NCI-H187 treated with DMSO at 0.1 percent for 48 hours (cell line): ENCODE data around the gene SERPINA12.
"Not testable (repeated sequence)": the region's sequence is repeated elsewhere in the genome, so short reads cannot be mapped to it uniquely, and the experiment has no call there.

Experiments
- DNase-seq: peaks from one replicate; lab custom pipeline; 2025; lab: John Stamatoyannopoulos, UW

The SERPINA12 gene

DNA sequence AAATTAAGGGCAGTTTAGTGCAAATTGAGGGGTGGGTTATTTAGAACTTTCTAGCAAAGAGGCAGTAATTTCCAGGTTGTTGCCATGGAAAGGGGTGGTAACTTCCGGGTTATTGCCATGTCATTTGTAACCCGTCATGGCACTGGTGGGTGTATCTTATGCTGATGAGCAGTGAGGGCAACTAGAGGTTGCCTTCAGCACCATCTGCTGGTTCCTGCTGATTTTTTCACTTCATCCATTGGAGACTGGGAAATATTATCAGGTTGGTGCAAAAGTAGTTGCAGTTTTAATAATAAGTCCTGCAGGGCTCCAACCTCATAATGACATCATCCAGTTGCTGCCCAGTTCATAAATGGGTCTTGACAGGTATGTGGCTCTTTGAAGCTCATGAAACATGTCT, 27.6 kb upstream of the SERPINA12 start:
- DNase-seq = no peak

DNA sequence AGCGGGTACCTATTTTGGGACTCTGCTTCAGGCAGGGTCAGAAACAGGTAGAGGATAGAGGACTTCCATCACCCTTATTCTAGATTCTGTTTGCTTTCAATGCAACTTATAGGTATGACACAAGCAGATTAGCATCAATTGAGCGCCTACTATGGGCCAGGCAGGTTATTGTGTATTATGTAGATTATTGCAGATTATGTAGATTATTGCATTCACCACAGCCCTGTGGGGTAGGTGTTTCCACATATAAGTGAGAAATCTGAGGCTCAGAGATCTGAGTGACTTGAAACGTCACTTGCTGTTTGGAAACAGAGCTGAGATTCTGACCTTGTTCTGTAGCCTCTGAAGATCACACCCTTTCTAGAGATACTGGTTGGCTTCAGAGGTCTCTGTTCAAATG, 26.2 kb upstream of the SERPINA12 start:
- no peak for DNase-seq

DNA sequence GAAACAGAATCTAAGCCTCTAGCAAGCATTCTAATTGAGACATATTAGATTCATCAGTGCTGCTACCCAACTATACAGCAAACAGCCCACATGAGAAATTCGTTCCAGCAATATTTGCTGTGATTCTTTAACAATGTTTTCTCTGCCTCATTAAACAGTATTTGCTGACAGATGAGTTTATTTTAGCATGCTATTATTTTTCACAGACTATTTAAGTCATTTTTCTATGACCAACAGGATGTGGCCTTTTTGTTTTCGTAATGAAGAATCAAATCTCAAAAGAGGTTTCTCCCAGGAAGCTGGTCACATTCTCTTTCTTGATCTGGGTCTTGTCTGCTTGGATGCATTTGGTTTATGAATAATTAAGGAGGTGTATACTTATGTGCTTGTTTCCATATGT, 23.2 kb upstream of the SERPINA12 start:
- no peak for DNase-seq

DNA sequence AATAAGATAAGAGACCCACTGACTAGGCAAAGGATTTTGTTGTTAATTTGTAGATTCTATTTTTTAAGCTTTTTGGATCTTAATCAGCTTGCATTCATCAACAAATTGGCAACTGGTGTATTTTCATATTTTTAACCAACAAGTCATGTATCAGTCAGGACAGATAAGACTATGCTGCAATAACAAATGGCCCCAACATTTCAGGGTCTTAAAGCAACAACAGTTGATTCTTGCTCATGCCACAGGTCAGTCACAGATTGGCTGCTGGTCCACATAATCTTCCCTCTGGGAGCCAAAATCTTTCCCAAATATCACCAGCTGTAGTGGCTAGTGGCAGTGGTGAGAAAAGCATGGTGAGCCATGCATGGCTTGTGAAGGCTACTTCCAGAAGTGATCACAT, 21.9 kb upstream of the SERPINA12 start:
- no peak for DNase-seq

DNA sequence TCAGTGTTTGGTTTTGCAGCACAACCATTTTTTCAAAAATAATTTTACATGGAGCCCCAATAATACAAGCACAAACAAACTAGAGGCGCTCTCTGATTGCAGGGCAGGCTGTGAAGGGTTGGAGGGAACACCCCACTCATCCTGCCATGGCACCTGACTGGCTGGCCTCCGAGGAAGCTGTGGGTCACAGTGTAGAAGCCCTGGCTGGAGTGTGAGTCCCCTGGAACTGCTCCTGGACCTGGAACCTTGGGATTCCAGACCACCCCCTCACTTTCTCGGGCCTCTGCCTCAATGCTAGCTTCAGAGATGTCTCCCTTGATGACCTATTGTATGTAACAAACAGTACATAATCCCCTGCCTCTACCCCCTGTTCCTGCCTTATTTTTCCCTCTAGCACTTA, 14.8 kb upstream of the SERPINA12 start:
- no peak for DNase-seq

DNA sequence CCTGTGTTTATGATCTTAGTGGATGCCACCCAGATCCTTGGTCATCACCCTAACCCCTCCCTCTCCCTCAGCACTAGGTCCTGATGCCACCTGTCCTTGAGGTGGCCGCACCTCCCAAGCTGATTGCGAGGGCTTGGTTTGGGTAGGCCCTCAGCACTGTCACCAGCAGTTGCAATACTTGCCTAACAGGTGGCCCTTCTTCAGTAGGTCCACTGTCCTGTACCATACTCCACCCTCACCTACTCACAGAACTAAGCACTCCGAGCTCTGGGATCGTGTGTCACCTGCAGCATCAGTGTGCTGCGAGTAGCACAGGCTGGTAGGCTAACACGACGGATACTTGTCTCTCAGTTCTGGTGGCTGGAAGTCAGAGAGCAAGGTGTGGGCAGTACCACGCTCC, 14.0 kb upstream of the SERPINA12 start:
- no peak for DNase-seq

DNA sequence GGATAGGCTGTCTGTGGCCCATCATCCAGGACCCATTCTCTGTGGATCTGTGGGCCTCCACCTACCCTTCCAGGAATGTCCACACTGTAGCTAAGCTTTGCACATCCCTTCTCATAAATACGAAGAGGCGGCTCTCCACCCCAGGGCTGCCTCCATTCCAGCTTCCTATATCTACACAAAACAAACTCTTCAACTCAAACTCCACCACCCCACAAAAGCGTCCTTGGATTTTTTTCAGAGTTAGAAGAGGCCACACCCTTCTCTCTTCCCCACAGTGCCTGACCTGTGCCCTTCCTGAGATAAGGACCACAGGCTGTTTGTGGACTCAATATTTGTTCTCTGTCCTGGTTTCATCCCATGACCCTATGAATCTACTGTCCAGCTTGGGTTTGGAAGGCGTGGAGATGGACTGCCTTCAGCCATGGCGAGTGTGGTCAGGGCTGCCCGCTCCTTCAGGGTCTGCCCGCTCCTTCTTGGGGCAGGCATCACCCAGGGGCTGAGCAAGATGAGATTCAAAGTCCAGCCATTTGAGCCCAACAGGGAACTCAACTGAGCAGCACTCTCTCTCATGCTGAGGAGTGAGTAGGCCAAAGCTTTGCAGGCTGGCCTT, 13.0 kb upstream of the SERPINA12 start:
- DNase-seq = no peak

DNA sequence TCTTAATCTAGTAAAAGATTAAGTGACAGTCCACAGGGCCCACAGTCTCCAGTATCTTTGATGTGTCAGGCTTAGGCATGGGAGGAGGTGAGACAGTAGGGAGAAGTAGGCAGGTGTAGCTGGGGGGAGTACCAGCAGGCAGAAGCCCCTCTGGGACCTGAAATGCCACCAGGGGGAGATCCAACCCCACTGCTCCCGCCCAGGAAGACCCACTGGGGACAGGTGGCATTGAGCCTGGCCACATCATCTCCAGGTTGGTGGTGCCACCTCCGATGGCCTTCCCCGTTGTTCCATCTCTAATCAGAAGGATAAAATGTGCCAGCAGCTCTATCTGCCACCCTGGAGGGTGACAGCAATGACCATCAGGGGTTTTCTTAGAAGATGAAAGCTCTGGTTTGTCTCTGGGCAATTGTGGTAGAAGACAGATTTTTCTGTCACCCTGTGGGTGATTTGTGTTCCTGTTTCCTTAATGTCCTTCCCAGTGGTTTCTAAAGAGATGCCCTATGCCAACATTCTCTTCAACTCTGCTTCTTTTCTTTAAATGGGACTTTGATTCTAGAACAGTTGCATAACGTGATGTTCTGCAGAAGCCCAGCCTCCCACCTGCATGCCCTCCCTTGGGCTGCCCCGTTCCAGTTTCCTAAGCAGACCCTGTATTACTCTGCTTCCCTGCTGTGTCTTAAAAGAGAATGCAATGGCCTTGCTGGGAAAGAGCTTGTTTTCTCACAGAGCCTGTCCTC, 12.3 kb upstream of the SERPINA12 start:
- no peak for DNase-seq

DNA sequence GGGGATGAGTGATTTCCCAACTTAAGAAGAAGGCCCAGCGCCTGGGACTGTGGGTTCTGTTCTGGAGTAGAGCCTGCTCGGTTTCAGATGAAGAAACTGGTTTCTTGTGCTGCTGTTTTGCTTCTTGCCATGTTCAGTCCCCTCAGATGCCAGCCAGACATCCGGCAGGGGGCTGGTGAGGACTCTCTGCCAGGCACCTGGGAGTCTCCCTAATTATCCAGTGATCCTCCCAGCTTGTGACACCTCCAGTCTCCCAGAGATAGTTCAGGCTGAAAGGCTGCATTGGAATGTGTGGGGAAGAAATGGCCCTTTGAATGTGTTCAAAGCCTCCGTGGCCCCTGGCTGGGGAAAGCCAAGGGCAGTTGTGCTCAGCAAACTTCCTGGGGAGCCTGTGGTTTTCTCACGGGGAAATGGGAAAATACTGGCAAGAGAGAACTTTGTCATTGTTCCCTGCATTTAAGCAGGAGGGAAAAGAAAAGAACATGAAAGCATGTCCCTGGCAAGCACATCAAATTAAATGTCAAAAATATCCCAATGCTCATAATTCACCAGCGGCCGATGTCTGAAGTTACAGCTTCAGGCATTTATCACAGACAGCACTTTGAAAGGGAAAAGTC, 8.5 kb upstream of the SERPINA12 start:
- no peak for DNase-seq

DNA sequence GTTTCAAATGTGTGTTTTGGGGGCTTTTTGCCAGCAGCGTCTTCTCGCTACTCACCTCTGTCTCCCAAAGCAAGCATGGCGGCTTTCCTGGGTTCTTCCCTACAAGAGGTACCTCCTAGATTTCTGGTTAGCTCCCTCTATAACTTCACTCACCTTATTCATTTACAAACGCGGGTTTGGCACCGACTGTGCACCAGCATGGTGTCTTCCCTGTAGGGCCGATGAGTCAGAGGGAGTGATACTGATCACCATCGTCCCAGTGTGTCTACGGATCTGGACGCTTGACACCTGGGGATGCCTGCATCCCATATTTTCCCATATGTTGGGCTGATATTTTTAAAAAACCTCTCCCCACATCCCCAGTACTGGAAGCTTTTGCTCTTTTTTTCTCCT, 8.0 kb upstream of the SERPINA12 start:
- no peak for DNase-seq

DNA sequence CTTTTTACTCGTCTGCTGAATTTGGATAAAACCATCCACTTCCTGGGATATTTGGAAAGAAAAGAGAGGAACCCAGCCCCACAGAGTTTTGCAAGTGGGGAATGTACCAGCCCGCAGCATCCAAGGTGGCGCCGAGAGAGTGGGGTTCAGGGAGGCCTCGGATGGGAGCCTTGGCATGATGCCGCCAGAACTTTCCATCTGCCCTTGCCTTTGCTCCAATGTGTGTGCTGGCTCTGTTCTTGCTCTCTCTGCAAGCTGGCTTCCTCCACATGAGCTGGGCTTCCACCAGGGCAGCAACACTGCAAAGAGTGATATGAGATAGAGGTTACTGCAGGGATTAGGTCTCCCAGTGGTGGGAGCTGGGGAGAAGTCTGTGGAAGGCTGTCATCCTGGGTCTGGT, 6.6 kb upstream of the SERPINA12 start:
- no peak for DNase-seq

DNA sequence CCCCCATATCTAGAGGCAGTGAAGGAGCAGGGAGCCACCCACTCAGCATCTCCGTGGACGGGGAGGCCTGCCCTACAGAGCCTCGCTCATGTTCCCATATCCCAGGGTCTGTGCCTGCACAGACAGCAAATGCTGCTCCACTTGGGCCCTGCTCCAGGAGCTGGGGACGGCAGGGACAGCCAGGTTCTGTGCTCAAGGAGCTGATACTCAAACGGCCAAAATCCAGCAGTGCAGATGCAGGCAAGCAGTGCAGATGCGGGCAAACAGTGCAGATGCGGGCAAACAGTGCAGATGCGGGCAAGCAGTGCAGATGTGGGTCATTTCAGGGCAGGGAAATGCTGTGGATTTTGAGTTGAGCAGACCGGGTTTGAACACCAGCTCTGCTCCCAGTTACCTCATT, 6.2 kb upstream of the SERPINA12 start:
- DNase-seq = no peak

DNA sequence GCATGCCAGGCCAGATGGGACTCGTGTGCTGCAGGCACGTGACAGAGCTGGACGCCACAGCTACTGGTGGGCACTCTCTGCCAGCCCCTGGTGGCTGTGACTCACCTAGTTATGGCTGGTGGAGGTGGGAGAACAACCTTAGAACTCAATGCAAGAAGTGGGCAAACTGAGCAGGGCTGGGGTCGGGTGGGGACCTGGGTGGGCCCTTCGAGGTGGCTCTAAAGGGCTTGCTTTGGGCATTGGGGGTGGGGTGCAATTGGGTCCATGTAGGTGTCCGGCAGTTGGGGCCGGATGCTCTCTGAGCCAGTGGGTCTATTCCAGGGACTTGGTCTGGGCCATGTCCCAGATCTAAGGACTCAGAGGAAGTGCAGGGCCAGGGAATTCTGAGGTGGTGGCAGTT, 5.1 kb upstream of the SERPINA12 start:
- DNase-seq = no peak

DNA sequence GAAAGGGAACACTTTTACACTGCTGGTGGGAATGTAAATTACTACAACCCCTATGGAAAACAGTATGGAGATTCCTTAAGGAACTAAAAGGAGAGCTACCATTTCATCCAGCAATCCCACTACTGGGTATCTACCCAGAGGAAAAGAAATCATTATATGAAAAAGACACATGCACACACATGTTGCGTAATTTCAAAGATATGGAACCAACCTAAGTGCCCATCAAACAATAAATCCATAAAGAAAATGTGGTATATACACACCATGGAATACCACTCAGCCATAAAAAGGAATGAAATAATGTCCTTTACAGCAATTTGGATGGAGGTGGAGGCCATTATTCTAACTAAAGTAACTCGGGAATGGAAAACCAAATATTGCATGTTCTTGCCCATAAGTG, 1.2 kb upstream of the SERPINA12 start:
- DNase-seq = not testable (repeated sequence)

DNA sequence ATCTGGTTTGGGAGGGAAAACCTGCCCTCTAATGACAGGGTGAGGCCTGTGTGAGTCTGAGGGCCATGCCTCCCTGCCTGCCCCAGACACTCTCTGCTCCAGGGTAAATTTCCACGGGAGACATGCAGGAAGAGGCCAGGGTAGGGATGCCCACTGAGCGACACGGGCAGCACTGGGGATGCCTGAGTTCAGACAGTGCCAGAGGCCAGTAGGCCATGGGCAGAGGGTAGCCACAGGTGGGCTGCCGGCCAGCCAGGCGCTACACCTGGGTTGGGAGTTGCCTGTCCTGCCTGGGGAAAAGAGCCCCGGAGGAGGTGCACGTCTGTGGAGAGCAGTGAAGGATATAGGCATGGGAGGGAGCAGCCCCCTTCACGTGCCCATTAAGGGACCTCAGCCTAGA, 3.6 kb downstream of the SERPINA12 start:
- DNase-seq = no peak

DNA sequence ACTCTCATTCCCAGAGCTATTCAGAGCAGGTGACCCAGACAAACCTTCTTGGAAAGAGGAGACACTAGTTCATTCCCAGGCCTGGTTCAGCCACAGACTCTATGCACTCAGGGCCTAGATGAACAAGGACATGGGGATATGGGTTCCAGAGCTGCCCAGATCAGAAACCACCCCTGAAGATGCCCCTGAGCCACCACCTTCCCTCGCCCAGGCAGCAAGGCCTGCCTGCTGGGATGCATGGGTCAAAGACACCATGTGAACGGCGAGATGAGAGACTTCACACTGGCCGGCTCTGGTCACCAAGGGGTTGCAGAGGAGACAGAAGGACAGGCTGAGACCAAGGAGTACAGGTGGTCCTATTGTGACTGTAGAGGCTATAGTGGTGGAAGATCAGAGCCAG, 4.1 kb downstream of the SERPINA12 start:
- no peak for DNase-seq

DNA sequence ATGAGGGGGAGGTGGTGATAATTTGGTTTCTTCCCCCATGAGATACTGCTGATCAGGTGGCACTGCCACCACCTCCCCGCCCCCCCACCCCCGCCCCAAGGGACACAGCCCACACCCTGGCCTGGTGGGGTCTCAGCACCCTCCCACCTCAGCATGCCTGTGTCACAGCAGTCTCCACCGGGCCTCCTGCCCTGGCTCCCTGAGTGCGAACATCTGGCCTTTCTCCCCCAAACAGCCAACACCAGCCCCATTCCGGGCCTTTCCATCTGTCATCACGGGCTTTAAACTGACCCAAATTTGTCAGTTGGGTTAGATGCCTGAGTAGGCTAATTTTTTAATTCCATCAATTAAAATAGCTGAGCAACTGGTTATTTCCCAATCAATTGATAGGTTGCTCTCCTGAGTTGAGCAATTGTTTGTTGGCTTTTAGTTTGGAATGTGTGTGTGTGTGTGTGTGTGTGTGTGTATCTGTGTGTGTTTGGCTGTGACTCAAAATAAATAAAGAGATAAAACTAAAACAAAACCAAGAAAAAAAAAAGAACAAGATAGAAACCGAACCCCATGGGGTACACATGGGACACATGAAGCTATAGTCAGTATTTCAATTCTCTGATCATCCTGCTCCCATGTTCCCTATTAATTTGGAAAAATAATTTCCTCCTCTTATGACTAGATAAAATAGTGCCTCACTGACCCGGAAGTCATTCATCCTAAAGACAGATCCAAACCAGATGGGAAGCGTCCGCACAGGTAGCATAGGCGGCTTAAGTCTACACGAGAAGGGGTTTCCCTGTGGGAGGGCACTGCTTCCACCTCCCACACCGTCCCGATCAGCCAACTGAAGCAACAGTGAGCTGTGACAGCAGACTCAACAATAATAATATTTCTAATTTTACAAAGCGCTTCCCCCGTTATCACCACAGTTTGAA, 7.4 kb downstream of the SERPINA12 start:
- DNase-seq = no peak

DNA sequence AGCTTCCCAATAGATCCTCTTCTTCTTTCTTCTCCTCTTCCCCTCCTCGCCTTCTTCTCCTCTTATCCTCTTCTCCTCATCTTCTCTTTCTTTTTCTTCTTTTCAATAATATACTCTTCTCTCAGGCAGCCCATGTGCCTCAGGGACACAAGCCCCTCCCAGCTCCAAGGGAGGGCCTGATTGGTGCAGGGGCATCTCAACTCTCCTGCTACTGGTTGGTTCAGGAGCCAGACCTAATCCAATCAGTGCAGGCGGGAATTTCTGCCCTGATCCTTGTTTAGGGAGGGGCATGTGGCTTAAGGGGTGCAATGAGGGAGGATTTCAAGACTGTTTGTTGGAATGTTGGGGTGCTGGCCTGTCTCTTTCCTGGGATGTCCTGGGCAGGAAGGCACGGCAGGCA, 9.0 kb downstream of the SERPINA12 start:
- no peak for DNase-seq

DNA sequence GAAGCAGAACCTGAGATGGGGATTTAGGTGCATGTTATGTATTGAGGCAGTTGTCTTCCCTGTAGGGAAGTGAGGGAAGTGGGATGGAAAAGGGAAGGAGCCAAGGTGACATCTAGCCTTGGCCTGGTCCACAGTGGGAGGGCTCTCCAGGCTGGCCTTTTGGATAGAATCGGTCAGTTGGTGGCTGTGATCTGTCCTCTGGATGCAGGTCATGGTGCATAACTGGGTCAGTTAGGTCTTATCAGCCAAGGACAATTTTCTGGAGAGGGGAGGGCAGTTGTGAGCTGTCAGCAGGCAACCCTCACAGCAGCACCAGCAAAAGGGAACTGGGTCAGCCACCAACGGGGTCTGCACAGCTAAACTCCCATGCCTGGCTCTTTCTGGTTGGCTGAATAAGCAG, 9.6 kb downstream of the SERPINA12 start:
- DNase-seq = no peak

DNA sequence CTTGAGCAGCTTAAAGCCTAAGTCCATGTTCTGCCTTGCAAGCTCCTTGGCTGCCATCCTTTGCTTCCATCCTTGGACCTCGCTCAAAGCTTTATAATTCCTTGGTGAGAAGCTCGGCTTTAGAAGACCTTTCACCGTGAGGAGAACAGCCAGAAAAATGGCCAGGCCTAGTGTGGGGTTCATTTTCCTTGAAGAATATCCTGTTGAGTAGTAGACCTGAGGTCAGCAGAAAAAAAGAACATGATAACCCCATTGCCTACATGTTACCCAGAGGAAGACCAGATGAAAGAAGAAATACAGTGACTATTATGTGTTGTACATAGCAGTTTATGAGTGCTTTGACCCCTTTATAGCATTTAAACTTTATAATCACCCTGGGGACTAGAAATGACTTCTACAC, 11.1 kb downstream of the SERPINA12 start:
- no peak for DNase-seq

DNA sequence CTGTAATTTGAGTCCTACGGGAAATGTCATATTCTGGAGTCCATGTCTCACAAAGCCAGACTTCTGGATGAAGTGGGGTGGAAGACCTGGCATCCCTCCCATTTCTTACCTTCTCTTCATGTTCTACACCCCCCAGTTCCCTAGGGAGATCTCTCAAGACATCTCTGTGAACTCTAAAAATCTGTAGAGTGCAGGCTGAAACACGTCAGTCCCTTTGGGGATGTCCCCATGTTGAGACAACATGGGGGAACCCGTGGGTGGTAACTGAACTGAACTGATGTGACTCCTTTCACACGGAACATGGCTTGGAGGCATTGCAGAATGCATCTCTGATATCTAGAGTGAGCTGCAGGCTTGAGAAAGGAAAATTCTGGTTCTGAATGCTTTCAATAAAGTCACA, 15.2 kb downstream of the SERPINA12 start:
- DNase-seq = no peak

DNA sequence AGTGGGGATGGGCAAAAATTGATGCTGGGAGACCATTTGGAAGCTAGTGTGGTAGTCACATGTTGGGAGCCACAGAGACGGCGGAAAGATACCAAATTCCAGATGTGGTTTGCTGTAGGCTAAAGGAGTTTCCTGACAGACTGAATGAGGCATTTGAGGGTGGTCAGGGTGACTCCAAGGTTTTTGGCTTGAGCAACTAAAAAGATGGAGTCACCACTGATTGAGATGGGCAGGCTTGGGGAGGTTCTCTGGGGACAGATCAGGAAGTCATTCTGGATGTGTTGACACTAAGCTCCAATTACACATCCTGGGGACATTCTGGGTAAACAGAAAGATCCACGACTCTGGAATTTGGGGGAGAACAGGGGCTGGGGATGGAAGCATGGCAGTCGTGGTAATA, 17.8 kb downstream of the SERPINA12 start:
- no peak for DNase-seq

DNA sequence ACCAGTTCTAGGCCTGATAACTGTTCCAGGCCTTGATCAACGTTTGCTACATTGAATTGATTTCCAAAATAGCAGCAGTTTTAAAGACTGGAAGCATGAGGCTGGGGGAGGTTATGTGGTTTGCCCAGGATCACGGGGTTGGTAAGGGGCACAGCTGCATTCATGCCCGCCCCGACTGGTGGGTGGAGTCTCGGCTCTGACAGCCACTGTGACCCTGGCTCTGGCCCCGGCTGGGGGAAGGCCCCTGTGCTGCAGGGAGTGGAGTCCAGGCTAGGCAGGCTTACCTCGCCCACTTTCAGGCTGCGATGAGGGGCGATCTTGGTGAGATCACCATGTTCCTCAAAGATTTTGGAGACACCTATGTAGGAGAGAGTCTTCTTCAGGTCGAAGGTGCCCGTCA, 19.9 kb downstream of the SERPINA12 start:
- DNase-seq = no peak
